GM21423 (cell line): ENCODE measurements around the gene HOXC10.

Source experiments
- ATAC-seq: cut with Tn5 transposase; IDR thresholded peaks from one replicate; pipeline ENCODE4 v1.9.1; 2021; ENCODE audit warnings: mild to moderate bottlenecking, moderate library complexity; ENCODE audit not compliant: unreplicated experiment

The HOXC10 gene

DNA sequence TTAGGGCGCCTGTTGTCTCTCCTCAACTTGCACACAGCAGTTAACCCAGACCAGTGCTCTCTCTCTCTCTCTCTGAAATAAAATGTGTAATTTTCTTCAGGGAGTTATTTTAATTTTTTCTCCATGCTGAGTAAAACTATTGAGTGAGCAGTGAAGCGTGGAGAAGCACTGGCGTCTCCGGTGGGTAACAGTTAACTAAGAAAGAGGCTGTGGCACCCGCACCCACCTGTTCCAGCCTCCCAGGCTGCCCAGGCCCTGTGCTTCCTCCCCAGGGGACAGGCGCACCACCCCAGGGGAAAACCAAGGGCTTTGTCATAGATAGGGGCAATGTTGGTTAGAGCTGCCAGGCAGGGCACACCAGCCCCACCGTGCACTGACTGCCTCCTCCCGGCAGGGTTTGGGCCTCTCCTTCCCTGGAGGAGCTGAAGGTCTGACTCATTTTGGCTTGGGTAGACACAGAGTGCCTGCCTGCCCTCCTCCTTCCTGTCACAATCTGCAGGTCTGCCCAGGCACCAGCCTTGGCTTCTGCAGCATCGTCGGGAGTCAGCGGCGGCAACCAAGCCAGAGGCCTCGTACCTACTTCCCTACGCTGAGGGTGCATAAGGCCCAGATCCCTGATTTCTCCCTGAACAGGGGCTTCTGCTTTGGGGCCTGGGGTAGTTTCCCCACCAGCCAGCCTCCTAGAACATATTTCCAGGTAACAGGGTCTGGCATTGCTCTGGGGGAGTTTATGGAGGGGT is 51.8 kb downstream of the HOXC10 start:
- no peak for ATAC-seq

DNA sequence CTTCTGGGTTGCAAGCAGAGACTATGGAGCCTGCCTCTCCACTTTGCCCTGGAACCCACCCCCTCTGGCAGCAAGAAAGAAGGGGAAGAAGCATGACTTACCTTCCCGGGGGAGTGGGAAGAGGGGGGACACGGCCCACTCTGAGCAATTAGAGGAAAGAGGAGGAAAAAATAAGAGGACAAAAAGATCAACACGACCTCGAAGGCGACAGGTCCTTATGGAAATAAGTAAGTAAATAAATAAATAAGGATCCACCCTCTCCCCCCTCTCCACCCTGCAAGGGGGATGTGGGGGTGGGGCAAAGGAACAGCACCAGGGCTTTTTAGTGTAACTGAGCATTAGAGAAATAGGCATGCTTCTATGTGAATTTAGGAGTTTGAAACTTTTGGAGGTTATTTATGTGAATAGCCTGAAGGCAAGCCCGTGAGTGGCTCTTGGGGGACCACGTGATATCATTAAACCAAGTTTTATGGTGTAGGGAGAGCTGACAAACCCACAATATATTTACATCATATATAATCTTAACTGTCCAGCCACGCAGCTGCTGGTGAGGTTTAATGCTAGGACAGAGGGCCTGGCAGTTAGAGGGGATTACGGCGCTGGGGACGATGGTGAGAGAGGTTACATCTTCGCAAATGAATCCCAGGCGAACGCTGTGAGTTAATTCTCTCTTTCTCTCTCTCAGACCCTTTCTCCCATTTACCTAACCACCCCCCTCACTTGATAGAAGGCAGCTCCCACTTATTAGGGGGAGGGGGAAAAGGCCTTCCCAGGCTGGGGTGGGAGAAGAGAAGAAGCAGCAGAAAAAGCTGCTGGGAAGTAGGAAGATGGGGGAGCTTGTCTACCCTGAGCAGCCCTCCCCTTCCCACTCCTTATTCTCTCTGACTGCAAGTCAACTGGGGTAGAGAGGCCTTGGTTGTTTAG is 52.7 kb downstream of the HOXC10 start:
- no peak for ATAC-seq

DNA sequence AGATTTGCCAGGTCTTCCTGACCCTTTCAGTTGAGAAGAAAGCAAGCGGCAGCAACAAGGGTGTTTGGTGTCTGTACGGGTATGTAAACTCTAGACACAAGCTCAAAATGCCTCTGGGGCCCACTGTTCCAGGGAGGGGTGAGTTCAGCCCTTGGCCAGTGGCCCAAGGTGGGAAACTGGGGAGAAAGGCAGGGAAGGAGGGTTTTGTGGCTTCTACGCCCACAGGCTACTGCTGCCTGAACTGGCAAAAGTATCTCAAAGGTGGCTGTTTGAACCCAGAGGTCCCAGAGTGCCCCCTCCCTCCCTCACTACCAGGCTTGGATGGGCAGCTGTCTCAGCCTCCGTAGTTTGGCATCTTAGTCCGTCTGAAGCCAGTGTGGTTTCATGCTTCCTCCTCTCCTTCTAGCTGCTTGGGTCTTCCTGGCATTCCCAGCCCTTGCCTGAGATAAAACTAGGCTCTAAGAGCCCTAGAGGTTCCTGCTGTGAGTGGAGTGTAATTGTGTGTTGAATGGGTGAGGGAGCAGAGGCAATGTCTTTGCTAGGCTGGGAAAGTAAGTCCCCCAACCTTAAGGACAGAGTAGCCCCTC is 53.4 kb downstream of the HOXC10 start:
- no peak for ATAC-seq

DNA sequence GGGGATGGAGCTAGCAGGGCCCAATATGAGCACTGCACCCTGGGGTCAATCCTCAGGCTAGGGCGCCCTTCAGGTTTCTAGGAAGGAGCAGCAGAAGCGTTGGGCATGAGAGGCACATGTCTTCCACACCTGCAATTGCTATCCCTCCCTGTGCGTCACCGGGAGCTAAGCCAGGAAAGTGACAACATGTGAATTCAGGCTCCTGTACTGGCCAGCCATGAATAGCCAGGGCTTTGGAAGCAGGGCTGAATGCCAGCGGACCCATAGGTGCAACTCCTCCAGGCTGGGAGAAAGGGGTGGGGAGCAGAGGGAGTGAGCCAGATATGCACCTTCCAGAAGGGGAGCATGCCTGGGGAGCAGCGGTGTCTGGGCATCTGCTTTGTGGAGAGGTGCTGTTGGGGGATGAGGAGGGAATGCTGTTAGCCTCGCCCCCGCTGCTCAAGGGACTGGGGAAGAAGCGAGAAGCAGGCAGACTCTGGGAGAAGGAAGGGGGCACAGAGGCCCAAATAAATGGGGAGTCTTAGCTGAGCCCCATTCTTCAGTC is 54.0 kb downstream of the HOXC10 start:
- no peak for ATAC-seq

DNA sequence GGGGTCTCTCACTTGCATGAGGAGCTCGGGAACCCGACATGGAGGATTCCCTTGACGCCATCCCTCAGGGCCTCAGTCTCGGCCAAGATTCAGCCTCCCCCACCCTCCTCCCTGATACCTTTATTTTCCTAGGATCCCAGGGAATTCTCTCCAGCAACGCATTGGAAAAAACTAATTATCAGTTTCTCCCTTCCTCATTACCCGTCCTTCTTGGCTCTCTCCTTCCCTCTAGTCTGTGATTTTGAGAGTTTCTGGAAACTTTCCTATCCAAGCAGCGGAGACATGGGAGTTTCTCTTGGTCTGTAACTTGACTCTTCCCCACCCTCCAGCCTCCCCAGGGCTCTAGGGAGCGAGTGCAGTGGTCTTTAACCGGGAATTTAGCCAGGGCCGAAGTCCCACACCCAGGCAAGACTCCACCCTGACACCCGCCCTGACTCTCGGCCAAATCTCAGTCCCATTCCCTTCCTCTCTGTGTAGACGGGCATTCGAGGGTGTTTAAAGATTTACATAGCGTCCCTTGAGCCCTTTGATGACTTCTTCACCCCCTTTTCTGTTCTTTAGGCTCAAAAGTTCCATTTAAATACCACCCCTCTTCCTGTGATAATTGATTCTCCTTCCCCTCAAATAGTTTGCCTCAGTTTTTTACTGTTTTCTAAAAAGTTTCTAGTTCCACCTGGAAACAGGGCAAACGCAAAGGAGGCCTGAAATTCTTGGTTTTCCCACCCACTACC is 54.6 kb downstream of the HOXC10 start:
- no peak for ATAC-seq
